Dedifferentiated amniotic fluid mesenchymal stem cell (primary cell): ENCODE measurements around the gene LMO7.
"Not testable (repeated sequence)": the region's sequence is repeated elsewhere in the genome, so short reads cannot be mapped to it uniquely, and the experiment has no call there.

Experiments used
- DNase-seq: peaks from one replicate; pipeline ENCODE4 v3.0.0-alpha.2; 2016; ENCODE audit errors: extremely low spot score

LMO7 gene

DNA sequence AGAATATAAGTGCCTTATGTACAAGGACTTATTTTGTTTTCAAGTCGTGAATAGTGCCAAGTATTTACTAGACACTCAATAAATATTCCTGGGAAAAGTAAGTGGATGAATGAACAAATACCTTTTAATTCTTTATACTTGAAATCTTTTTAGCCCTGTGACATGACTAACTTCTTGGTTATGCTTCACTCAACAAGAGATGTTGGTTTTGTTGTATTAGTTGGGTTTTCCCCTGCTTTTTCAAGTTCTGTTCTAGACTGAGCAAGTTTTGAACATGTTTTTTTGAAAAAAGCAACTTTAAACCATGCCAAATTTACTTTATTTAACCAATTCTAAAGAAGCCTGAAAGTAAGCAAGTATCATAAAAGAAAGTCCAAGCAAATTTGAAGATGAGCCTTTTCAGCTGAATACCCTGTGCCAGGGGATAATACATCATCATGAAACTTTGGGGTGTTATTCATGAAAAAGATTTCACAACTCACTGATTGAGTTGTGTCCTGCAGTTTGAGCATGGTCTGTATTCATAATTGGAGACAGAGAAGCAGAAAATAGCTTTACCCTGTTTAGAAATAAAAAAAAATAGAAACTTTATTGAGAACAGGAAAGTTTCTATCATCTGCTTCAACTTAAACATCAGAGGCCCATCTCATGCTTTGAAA is 11.1 kb downstream of the LMO7 start:
- no peak for DNase-seq

DNA sequence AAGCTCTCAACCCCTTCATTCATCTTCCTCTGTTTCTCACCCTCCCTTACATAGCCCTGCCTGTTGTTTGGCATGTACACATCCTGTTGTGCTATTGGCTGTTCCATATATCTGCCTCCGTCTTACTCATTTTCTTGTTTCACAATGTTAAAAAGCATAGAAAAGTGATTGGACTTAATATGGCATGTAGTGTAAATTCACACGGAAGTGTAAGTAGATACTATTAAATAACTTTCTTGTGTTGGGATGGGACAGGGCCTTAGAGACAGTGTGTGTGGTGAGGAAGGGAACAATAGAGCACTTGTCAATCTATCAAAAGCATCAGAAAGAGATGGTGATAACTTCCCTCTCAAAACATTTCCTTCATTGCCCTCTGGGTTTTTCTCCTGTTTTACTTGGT is 12.3 kb downstream of the LMO7 start:
- DNase-seq, result no peak

DNA sequence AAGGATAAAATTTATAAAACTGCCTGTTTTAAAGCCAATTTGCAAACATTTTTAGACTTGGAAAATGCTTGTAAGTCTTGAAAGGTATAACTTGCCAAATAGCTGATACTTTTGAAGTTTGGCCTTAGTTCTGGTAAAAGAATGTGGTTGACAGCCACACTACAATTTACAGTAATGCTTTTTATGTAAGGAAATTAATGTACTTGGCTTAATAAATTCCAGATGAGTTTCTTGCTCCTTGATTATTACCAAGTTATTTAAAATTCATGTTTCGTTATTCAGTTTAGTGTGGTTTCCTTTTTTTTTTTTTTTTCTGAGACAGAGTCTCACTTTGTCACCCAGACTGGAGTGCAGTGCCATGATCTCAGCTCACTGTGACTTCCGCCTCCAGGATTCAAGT is 14.9 kb downstream of the LMO7 start:
- no peak for DNase-seq

DNA sequence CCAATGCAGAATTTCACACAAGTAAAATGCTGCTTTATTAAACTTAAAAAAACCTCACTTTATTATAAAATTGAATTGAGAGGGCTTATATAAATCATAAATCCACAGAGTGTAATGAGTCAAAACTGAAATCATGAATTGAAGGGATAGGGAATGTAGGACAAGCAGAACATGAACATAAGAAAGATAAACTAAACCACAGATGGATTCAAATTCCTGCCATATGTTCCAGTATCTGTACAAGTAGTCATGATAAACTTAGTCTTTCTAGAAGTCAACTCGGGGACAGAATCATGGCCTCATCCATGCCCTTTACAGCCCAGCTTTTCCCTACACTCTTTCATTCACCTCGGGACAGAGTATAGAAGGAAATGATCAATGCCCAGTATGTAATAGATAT is 16.6 kb downstream of the LMO7 start:
- no peak for DNase-seq

DNA sequence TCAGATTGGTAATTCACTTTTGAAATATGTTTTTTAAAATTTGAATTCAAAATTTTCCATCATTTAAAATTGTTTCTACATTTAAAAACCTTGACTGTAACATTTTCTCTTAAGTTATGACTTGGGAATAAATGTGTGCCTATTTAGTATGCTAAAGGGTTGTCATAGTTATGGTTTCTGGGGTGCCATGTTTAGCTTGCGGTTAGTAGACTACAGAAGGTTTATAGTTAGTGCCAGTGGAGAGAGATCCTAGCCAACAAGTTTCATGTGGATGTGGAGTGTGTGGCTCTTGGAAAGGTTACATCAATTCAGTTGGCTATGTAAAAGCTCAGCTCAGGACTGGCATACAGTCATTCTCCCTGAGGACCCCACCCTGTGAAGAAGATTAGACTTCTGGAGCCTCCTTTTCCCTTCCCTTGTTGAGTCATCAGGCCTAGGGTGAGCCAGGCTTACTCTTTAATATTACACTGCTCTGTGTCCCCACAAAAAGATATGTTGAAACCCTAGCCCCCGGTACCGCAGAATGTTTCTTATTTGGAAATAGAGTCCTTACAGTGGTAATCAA is 20.4 kb downstream of the LMO7 start:
- peak; percentile 31 for DNase-seq

DNA sequence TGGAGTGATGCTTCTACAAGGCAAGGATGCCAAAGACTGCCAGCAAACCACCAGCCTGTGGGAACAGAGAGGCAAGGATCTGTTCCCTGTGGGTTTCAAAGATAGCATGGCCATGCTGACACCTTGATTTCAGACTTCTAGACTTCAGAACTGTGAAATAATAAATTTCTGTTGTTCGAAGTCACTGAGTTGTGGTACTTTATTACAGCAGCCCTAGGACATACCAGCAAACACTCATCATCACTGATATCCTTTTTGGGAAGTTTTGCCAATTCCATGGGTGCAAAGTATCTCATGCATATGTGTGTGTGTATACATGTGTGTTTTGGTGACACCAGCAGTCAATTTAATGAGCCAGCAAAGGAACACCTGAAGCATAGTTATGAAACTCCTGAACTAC is 21.0 kb downstream of the LMO7 start:
- DNase-seq, result no peak

- no peak for DNase-seq
Measured at GRCh38 chr13:75660694-75661093, 24.6 kb downstream of the LMO7 start.

- no peak for DNase-seq
Measured at GRCh38 chr13:75661443-75661842, 25.3 kb downstream of the LMO7 start.

- DNase-seq, result peak; percentile 56
Measured at GRCh38 chr13:75666646-75667351, 30.7 kb downstream of the LMO7 start.

DNA sequence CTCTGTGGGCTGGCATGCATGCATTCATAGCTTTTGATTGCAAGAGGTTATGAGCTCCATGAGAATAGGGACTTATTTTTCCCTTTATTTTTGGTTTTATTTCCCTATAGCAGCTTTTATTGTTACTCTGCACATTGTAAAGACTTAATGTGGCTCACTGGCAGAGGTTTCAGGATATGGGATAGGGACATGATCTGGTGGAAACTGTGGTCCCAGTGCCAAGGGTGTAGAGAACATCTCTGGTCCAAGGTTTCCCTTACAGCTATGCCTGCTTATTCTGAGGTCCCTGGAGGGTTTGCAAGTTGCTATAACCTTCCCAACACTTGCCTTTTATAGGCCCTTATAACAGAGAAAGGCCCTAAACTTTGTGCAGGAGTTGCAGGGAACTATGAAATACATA is 33.6 kb downstream of the LMO7 start:
- no peak for DNase-seq

DNA sequence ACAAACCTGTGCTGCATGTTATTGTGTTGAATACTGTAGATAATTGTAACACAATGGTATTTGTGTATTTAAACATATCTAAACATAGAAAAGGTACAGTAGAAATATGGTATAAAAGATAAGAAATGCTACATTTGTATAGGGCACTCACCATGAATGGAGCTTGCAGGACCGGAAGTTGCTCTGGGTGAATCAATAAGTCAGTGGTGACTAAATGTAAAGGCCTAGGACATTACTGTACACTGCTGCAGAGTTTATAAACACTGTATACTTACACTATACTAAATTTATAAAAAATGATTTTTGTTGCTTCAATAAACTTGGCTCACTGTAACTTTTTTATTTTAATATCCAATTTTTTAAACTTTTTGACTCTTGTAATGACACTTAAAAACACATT is 34.4 kb downstream of the LMO7 start:
- DNase-seq, result no peak

DNA sequence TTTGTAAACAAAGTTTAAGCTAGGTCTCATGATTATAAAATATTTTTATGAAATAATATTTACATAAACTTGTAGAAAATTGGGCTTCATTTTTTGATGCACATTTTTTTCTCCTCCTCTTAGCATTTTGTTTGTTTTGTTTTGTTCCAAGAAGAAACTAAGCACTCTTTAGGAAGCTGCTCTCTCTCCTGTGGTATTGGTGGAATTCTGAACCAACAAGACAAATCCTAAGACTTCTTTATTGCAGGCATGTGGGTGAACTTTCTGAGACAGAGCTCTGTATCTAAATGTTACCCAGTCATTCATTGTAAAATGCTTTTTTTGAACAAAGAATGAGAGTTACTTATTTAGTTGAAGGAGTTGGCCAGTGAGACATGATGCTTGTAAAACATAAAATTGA is 39.3 kb downstream of the LMO7 start:
- DNase-seq, result peak; percentile 73

DNA sequence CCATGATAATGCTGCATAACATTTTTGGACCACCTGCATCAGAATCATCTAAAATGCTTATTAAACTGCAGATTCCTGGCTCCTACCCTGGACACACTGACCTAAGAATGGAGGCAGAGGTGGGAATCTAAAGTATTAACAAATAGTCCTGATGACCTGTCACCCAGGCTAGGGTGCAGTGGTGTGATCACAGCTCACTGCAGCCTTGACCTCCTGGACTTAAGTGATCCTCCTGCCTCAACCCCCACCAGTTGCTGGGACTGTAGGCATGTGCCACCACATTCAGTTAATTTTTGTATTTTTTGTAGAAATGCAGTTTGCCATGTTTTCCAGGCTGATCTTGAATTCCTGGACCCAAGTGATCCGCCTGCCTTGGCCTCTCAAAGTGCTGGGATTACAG is 43.3 kb downstream of the LMO7 start:
- no peak for DNase-seq

DNA sequence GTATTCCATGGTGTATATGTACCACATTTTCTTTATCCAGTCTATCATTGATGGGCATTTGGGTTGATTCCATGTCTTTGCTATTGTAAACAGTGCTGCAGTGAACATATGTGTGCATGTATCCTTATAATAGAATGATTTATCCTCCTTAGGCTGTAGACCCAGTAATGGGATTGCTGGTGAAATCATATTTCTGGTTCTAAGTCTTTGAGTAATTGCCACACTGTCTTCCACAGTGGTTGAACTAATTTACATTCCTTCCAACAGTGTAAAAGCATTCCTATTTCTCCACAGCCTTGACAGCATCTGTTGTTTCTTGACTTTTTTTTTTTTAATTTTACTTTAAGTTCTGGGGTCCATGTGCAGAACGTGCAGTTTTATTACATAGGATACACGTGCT is 44.1 kb downstream of the LMO7 start:
- not testable (repeated sequence) for DNase-seq

DNA sequence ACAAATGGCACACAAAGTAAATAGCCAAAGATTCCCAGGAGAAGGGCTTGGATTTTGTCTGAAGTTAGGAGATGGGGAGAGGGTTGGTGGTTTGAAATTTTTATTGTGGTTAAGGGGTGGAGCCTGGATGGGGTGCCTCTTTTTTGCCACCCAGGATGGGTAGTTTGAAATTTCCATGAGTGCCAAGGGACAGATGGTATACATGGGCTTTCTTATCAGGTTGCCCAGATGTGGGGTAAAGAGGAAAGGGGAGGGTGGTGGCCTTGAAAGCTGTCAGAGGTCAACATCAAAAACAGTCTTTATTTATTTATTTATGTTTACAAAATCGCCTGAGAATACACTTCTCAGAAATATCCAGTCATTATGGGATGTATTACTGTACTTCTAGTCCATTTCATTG is 46.2 kb downstream of the LMO7 start:
- no peak for DNase-seq

- DNase-seq, result peak; percentile 83
Measured at GRCh38 chr13:75685239-75685697, 49.1 kb downstream of the LMO7 start.

DNA sequence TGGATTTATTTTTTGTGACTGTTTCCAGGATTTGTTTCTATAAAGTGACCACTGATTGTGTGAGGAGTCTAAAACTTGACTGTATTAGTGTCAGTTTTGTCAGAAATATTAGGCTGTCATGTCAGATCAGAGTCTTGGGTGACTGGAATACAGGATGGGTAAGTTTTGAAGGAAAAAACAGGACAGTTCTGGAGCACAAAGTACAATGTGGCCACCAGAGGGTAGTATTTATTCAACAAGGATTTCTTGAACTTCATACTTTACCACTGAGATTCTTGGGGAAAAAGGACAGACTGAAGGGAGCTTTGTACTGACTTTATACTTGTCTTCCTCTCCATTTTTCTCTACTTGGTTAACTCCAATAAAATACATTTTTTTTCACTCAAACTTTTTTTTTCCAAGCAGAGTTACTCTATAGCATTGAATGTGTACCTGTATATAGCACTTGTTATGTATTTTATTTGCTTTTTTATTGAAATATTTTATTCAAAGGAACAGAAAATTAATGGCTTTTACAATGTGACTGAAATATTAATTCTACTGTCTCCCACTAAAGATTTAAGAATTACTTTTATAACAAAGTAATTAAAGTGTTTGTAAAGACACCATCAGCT is 51.1 kb downstream of the LMO7 start:
- peak; percentile 79 for DNase-seq

GRCh38 chr13:75689686-75690085 is 53.6 kb downstream of the LMO7 start:
- no peak for DNase-seq

GRCh38 chr13:75690607-75691006 is 54.5 kb downstream of the LMO7 start:
- no peak for DNase-seq

DNA sequence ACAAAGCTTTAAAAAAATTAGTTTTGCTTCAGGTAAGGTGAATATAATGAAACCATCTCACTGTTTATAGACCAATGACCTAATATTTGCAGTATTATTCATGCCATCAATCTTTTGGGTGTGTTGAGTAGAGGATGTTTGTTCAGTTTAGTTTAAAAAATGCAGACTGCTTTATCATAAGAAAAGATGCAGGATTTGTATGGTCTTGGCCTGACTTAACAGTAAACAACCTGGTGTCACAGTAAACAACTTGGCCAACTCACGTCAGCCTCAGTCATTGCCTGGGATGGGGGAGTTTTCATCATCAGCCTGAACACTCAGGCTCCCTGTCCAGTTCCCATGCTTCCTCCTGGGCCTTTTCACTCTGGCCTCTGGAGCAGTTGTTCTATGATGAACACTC is 55.1 kb downstream of the LMO7 start:
- DNase-seq, result no peak

- DNase-seq, result no peak
Measured at GRCh38 chr13:75693227-75693626, 57.1 kb downstream of the LMO7 start.

GRCh38 chr13:75694722-75695121 is 58.6 kb downstream of the LMO7 start:
- DNase-seq, result no peak

DNA sequence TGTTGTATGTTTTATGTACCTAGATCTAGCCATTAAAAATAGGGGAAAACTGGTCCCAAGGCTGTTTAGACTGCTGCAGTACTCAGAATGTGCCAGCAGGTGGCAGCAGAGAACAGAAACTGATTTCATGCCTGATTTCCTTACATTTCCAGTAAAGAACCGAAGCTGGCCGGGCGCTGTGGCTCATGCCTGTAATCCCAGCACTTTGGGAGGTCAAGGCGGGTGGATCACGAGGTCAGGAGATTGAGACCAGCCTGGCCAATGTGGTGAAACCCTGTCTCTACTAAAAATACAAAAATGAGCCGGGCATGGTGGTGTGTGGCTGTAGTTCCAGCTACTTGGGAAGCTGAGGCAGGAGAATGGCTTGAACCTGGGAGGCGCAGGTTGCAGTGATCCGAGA is 59.8 kb downstream of the LMO7 start:
- DNase-seq, result peak; percentile 70
